Measurements from ENCODE around the gene KSR2.

The KSR2 gene

GRCh38 chr12:117582135-117582784, 386.5 kb downstream of the KSR2 start:
- no peak for DNase-seq (ENCODE audit: low read depth in 2 of 2)

DNA sequence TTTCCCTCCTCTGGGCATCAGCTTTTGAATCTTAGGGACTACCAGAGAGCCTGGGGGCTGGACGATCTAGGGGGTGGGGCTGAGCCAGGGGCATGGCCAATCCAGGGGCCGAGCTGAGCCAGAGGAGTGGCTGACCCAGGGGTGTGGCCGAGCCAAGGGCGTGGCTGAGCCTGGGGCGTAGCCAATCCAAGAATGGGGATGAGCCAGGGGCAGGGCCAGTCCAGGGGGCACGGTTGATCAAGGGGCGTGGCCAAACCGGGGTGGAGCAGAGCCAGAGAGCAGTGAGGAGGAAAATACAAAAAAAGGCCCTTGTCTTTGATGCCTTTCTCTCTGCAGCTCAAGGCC, 388.1 kb downstream of the KSR2 start:
- DNase-seq (ENCODE audit: low read depth in 2 of 2) = no peak

DNA sequence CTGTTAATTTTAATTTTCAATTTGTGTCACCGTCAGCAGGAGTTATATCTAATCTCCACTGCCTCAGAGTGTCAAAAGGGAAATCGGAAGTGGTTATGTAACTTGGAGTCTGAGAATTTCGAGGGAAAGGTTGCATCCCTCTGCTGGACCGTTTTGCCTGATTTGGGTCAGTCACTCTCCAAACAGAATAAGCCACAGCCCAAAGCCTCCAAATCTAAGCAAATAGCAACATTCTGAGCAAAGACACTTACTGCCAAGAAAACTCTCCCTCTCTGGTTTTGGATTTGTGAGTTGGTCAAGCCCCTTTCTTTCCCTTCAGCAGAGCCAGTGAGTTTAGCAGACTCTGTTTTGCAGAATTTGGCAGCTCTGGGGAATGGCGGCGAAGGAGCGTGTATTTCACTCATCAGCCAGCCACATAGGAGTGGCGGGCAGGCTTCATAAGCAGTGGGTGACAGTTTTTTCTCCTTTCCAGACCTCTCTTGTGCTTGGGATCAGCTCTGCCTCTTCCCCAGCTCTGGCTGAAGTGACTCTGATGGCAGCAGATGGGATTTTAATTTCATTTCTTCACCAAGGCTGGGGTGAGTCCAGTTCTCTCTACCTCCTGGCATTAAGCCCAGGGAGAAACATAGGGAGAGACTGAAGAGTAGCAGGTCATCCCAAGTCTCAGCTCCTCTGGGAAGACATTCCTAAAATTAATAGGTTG, 388.6 kb downstream of the KSR2 start:
- no peak for DNase-seq (ENCODE audit: low read depth in 2 of 2)

- no peak for DNase-seq (ENCODE audit: low read depth in 2 of 2)
These were observed 391.6 kb downstream of the KSR2 start for GRCh38 chr12:117577122-117577657.

DNA sequence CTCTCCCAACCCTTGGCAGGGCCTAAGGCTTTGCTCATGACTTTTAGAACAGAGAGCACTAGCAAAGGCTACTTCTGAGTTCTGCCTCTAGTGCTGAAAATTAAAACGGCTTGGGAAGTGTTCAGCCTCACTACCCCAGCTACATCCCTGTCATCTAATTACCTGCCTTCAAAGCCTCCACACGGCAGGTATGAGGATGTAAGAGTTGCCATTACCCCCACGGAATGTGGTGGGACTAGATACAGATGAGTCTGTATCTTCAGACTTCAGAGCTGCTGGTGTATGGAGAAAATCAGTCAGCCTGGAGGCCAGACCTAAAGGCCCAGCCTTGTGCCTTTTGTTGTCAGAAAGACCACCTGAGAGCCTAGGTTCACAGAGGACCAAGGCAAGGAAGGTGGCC, 392.7 kb downstream of the KSR2 start:
- no peak for DNase-seq (ENCODE audit: low read depth in 2 of 2)

DNA sequence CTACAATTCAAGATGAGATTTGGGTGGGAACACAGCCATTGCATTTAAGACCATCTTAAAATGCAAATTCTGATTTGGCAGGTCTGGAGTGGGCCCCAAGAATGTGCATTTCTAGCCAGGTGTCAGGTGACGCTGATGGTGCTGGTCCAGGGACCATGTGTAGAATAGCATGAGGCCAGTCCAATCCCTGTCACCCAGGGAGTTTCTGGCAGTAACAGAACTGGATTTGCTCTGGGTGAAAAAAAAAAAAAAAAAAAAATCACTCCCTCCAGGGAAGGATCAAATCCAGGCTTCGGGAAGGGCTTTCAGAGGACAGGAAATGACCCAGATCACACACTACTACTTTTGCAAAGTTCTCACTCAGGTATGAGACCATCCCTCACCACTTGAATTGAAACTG, 394.1 kb downstream of the KSR2 start:
- DNase-seq (ENCODE audit: low read depth in 2 of 2) = no peak

GRCh38 chr12:117572755-117573154, 396.0 kb downstream of the KSR2 start:
- DNase-seq (ENCODE audit: low read depth in 2 of 2) = no peak

DNA sequence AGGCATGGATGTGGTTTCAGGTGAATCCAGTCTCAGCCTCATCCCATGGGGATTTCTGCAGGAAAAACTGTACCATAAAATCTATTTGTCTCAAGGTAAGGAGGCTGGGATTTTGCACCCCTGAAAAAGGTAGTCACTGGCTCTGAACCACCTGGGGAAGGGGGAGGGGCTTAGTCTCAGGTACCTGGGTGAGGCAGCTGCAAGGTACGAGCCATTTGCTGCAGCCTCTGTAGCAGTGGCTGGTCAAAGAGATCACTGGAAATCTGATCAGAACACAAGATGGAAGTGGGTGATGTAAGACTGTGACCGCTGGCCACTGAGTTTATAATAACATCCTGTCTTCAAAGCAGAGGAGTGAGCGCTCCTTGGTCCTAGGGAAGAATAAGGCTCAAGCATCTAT, 397.5 kb downstream of the KSR2 start:
- no peak for DNase-seq (ENCODE audit: low read depth in 2 of 2)

GRCh38 chr12:117570608-117571007, 398.2 kb downstream of the KSR2 start:
- no peak for DNase-seq (ENCODE audit: low read depth in 2 of 2)

GRCh38 chr12:117567644-117568216, 401.1 kb downstream of the KSR2 start:
- DNase-seq (ENCODE audit: low read depth in 2 of 2) = no peak

DNA sequence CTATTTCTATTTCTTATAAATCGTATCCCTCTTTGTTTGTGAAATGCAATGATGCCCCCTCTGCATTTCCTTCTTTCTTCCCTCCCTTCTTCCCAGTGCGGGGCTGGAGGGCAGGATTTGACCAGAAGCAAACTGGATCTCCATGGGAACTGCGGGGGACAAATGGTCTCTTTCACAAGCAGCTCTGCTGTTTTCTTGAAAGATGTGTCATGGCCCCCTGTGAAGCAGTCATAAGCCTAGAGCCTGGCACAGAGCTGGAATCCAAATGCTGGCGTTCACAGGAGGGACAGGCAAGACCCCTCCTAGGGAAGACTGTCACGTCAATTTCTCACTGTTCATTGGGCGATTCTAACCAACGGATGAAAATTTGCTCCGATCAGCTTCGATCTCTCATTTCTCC, 403.9 kb downstream of the KSR2 start:
- no peak for DNase-seq (ENCODE audit: low read depth in 2 of 2)

DNA sequence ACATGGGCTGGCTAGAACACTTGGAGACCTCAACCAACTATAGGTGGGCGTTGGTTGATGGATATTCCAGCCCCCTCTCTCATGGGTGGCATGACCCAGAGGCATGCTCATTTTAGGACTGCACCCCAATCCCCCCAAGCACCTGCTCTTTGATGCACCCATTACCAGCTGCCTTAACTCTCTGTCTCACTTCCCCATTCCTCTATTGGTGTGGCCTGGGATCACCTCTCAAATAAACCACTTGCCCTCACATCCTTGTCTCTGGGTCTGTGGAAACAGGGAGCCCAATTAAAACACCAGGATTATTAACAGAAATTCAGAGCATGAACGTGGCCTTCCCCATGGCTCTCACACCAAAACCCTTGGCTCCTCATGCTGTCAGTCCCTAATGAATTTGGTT, 405.1 kb downstream of the KSR2 start:
- DNase-seq (ENCODE audit: low read depth in 2 of 2) = no peak

DNA sequence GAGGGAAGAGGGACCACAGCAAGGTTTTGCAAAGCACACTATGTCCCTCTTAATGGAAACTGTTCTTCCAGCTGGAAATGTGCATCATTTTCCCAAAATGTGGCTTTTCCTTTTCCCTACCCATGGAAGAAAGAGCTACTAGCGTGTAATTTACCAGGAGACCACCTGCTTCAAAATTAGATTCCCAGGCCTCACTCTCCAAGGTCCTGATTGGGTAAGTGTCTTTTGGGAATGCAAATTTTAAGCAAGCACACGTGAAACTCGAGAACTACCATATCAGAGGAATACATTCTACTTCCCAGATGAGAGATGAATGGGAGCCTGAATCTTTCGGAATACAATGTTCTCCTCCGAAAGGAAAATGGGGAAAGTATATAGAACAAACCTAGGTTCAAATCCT, 405.8 kb downstream of the KSR2 start:
- no peak for DNase-seq (ENCODE audit: low read depth in 2 of 2)

- DNase-seq (ENCODE audit: low read depth in 2 of 2) = no peak
These were observed 406.8 kb downstream of the KSR2 start for GRCh38 chr12:117561990-117562389.

DNA sequence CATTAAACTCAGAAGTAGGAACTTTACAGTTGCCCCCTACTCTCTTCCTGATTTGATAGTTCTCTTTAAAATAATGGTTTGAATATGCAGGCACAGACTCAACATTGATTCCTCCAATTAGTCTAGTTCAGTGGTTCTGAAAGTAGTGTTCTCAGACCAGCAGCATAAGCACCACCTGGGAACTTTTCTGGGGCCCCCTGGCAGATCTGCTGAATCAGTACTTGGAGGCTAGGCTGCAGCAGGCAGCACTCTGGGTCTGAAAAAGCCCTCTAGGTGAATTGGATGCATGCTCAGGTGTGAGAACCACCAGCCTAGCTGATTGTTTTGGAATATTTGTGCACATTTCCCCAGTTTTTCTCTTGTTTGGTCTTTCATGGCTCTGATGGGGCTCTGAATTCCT, 408.8 kb downstream of the KSR2 start:
- no peak for DNase-seq (ENCODE audit: low read depth in 2 of 2)

- DNase-seq (ENCODE audit: low read depth in 2 of 2) = no peak
These were observed 412.9 kb downstream of the KSR2 start for GRCh38 chr12:117555889-117556288.

DNA sequence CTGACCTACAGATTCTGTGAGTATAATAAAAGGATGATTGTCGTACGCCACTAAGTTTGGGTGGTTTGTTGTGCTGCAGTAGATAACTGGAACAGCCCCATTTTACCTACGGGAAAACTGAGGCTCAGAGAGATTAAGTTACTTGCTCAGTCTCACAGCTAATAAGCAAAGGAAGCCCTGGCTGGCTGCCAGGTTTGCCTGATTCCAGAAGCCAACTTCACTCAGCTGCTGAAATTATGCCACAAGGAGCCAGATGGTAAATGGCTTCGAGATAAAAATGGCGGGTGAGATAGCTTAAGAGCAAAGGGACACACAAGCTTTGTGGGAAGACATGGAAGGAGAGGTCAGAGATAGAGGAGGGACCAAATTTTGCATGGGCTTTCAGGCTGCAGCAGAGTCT, 415.8 kb downstream of the KSR2 start:
- DNase-seq (ENCODE audit: low read depth in 2 of 2) = no peak

DNA sequence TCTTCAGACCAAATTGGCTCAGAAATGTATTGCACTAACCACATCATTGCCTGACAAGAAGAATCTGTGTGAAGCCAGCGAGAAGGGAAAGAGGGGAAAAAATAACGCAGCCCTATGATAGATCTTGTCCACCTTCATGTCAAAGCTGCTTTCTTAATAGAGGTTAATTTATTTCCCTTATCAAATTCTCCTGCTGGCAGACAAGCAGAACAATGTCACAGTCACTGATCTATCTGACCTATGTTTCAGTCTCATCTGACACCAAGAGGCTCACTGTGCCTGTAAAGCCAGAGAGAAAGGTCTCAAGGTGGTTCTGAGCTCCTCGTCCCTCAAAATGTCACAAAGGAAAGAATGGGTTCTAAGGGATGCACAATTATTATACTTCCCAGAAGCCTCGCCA, 417.1 kb downstream of the KSR2 start:
- no peak for DNase-seq (ENCODE audit: low read depth in 2 of 2)

- DNase-seq (ENCODE audit: low read depth in 2 of 2) = no peak
These were observed 421.6 kb downstream of the KSR2 start for GRCh38 chr12:117547209-117547608.

GRCh38 chr12:117545216-117545615, 423.6 kb downstream of the KSR2 start:
- DNase-seq (ENCODE audit: low read depth in 2 of 2) = no peak

DNA sequence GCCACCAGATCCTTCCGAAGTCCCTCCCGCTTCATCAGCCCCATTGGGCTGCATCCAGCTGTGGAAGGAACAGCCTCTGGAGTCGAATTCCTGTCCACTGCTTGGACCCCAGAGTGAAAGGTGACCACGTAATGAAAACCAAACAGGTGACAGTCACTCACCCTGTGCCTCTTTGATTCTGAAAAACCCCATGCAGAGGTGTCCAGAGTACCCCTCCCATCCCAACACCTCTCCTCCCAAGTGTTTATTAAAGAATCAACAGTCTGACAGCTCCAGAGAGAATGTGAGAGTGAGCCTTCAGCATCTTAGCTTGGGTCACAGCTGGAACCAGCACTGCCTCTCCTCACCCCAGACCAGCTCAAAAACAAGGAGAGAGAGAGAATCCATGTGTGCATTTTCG, 428.8 kb downstream of the KSR2 start:
- DNase-seq (ENCODE audit: low read depth in 2 of 2) = no peak

DNA sequence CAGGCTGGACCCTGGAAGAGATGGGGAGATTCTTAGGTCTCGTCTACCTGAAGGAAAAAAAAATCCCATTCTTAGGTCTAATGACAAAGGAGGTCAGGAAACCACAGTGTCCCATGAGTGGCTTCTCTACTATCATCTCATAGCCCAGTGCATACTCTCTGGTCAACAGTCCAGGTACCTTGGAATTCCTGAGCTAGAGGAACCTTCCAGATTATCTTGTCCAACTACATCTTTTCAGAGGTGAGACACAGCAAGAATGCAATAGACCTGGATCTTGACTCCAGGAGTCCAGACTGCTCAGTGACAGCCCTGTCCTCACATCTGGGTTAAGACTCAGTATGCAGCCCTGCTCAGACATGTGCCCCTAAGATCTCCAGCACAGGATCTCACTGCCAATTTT, 429.9 kb downstream of the KSR2 start:
- no peak for DNase-seq (ENCODE audit: low read depth in 2 of 2)

DNA sequence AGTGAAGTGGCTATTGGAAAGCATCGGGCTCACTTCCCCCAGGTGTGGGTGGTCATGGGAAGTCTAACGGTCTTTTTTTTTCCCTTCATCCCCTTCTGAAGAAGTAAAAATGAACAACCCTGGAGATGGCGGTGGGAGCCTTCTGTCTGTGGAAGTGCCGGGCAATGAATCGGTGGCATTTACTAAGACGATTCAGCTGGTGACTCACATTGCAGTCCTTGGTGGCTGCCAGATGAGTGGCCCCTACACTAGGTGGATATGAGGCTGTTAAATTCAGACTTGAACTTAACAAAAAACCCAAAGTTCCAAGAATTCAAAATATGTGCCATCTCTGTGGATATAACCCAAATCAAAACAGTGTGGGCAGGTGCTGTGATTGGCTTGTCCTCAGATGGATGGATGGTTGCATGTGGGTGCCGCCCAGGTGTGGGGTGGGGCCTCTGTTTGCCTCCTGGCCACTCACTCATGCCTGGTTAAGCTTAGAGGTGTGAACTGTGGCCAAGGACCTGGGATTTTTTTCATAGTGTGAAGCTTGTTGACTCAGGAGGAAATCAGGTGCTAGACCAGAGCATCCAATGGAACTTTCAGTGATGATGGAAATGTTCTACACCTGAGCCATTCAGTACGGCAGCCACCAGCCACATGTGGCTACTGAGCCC, 430.6 kb downstream of the KSR2 start:
- no peak for DNase-seq (ENCODE audit: low read depth in 2 of 2)

All from fibroblast of skin of left quadriceps (primary cell).